IMR-90 (cell line): ENCODE results near the gene FTL. TPM values are rescaled to one million over a fixed set of nuclear protein-coding genes. Genes with fewer than 3 reads are reported as not detected.

Source experiments
- ATAC-seq: fragments of 200-7000 bp; cut with Tn5 transposase; 2 replicates; pipeline ENCODE4 v1.9.1; 2020; ENCODE audit warnings: low read depth, mild to moderate bottlenecking, moderate library complexity
- BruUV-seq: library from RNA; stranded (reverse); fragments of 400-500 nt; replicated peaks from 2 replicates; lab custom pipeline; 2021; lab: Mats Ljungman, UMichigan
- CTCF ChIA-PET: fragments of 300-600 bp; formaldehyde crosslinking; extraction: SDS; loops from one replicate; lab custom pipeline; 2021; ENCODE audit warnings: antibody characterized with exemption; lab: Yijun Ruan, JAX
- POLR2A ChIA-PET: fragments of 300-600 bp; sonication (Branson Sonifier 250); formaldehyde crosslinking; loops from one replicate; lab custom pipeline; 2022; ENCODE audit warnings: antibody characterized with exemption; ENCODE audit not compliant: unreplicated experiment; lab: Charles Lee
- DNase-seq: peaks from one replicate; pipeline ENCODE4 v3.0.0; 2013
- H2AFZ ChIP-seq: replicated peaks from 2 replicates; pipeline ENCODE3; 2013; ENCODE audit warnings: low read length, mild to moderate bottlenecking; ENCODE audit not compliant: poor library complexity
- H2AK5ac ChIP-seq: 2 replicates; pipeline ENCODE4 v1.6.1; 2013; ENCODE audit warnings: low read depth, low read length, inconsistent platforms
- H2AK9ac ChIP-seq: replicated peaks from 2 replicates; pipeline ENCODE3; 2013; ENCODE audit warnings: mild to moderate bottlenecking, low read depth, low read length, moderate library complexity; ENCODE audit not compliant: poor library complexity
- H2BK120ac ChIP-seq: 2 replicates; pipeline ENCODE4 v1.6.1; 2013; ENCODE audit warnings: low read depth, low read length, inconsistent platforms
- H2BK15ac ChIP-seq: 3 replicates; pipeline ENCODE4 v1.6.1; 2013; ENCODE audit warnings: low read depth, low read length, inconsistent platforms
- H2BK20ac ChIP-seq: 2 replicates; pipeline ENCODE4 v1.6.1; 2013; ENCODE audit warnings: low read depth, mild to moderate bottlenecking, inconsistent platforms, low read length, moderate library complexity
- H2BK5ac ChIP-seq: 2 replicates; pipeline ENCODE4 v1.6.1; 2013; ENCODE audit warnings: mild to moderate bottlenecking, low read depth, low read length, inconsistent platforms; ENCODE audit not compliant: poor library complexity, severe bottlenecking
- H3K14ac ChIP-seq: replicated peaks from 2 replicates; pipeline ENCODE4 v1.6.1; 2013; ENCODE audit warnings: low read depth, low read length, inconsistent platforms
- H3K18ac ChIP-seq: 2 replicates; pipeline ENCODE4 v1.6.1; 2013; ENCODE audit warnings: low read depth, low read length, control low read depth
- H3K23ac ChIP-seq: 2 replicates; pipeline ENCODE4 v1.6.1; 2013; ENCODE audit warnings: low read depth, low read length, inconsistent platforms
- H3K27ac ChIP-seq: 2 replicates; pipeline ENCODE4 v1.5.1; 2013; ENCODE audit warnings: mild to moderate bottlenecking, control low read depth, low read length; ENCODE audit not compliant: insufficient read depth
- H3K27me3 ChIP-seq: 2 replicates; pipeline ENCODE4 v1.6.1; 2013; ENCODE audit warnings: low read length; ENCODE audit not compliant: control insufficient read depth, insufficient read depth
- H3K36me3 ChIP-seq: 2 replicates; pipeline ENCODE4 v1.6.1; 2013; ENCODE audit warnings: low read length, mixed read lengths; ENCODE audit not compliant: control insufficient read depth, insufficient read depth
- H3K4ac ChIP-seq: 2 replicates; pipeline ENCODE4 v1.6.1; 2013; ENCODE audit warnings: low read depth, low read length, inconsistent platforms
- H3K4me1 ChIP-seq: 2 replicates; pipeline ENCODE4 v1.6.1; 2013; ENCODE audit warnings: low read length, mixed read lengths; ENCODE audit not compliant: control insufficient read depth, insufficient read depth
- H3K4me2 ChIP-seq: 2 replicates; pipeline ENCODE4 v1.6.1; 2013; ENCODE audit warnings: low read depth, mild to moderate bottlenecking, control low read depth, low read length, moderate library complexity
- H3K4me3 ChIP-seq: 2 replicates; pipeline ENCODE4 v1.5.1; 2013; ENCODE audit warnings: low read depth, mild to moderate bottlenecking, control low read depth, low read length, moderate library complexity; ENCODE audit not compliant: insufficient read depth
- H3K56ac ChIP-seq: 2 replicates; pipeline ENCODE4 v1.6.1; 2013; ENCODE audit warnings: low read length, inconsistent platforms; ENCODE audit not compliant: insufficient read depth; ENCODE audit errors: extremely low read depth
- H3K79me1 ChIP-seq, 2 experiments: 2 replicates each; pipeline ENCODE4 v1.6.1; 2013; ENCODE audit warnings: low read length in 2 of 2, inconsistent platforms in 1 of 2, low read depth in 1 of 2
- H3K9ac ChIP-seq: 2 replicates; pipeline ENCODE4 v1.6.1; 2013; ENCODE audit warnings: low read depth, low read length, control low read depth
- H3K9me1 ChIP-seq: 2 replicates; pipeline ENCODE4 v1.6.1; 2013; ENCODE audit warnings: low read length, inconsistent platforms; ENCODE audit not compliant: insufficient read depth
- H3K9me3 ChIP-seq: 2 replicates; pipeline ENCODE4 v1.6.1; 2013; ENCODE audit warnings: low read length; ENCODE audit not compliant: control insufficient read depth, insufficient read depth
- H4K20me1 ChIP-seq: 2 replicates; pipeline ENCODE4 v1.6.1; 2013; ENCODE audit warnings: low read length, inconsistent platforms; ENCODE audit not compliant: insufficient read depth
- H4K5ac ChIP-seq: 2 replicates; pipeline ENCODE4 v1.6.1; 2013; ENCODE audit warnings: mild to moderate bottlenecking, low read depth, low read length, control low read depth
- H4K8ac ChIP-seq, 2 experiments: 2 replicates each; pipeline ENCODE4 v1.6.1; 2013; ENCODE audit warnings: low read depth in 2 of 2, low read length in 2 of 2, control low read depth in 1 of 2, inconsistent platforms in 1 of 2
- H4K91ac ChIP-seq: 2 replicates; pipeline ENCODE4 v1.6.1; 2013; ENCODE audit warnings: low read depth, low read length, inconsistent platforms; ENCODE audit not compliant: insufficient read depth
- BHLHE40 ChIP-seq: fragments of 150-350 bp; IDR thresholded peaks from 2 replicates; pipeline ENCODE4 v1.6.1; 2016; ENCODE audit warnings: mild to moderate bottlenecking, low read depth, low read length
- CEBPB ChIP-seq: IDR thresholded peaks from 2 replicates; pipeline ENCODE4 v1.6.1; 2012; ENCODE audit warnings: low read depth, low read length, improper control_type of control experiment
- CTCF ChIP-seq: conservative IDR thresholded peaks from 2 replicates; pipeline ENCODE4 v1.5.1; 2012; ENCODE audit warnings: mild to moderate bottlenecking, low read depth, low read length, improper control_type of control experiment
- ELK1 ChIP-seq: fragments of 150-350 bp; IDR thresholded peaks from 2 replicates; pipeline ENCODE4 v1.6.1; 2016; ENCODE audit warnings: low read depth, mild to moderate bottlenecking, low read length, moderate library complexity, borderline replicate concordance
- FOS ChIP-seq: fragments of 150-350 bp; IDR thresholded peaks from 2 replicates; pipeline ENCODE4 v1.6.1; 2016; ENCODE audit warnings: low read depth, low read length
- MAFK ChIP-seq: IDR thresholded peaks from 2 replicates; pipeline ENCODE4 v1.6.1; 2012; ENCODE audit warnings: low read depth, low read length, improper control_type of control experiment
- MAZ ChIP-seq: IDR thresholded peaks from 2 replicates; pipeline ENCODE4 v1.6.1; 2012; ENCODE audit warnings: low read depth, mild to moderate bottlenecking, low read length, improper control_type of control experiment, moderate library complexity, borderline replicate concordance
- MXI1 ChIP-seq: IDR thresholded peaks from 2 replicates; pipeline ENCODE4 v1.6.1; 2012; ENCODE audit warnings: low read depth, mild to moderate bottlenecking, low read length, moderate library complexity, borderline replicate concordance
- NFE2L2 ChIP-seq: fragments of 150-350 bp; IDR thresholded peaks from 2 replicates; pipeline ENCODE4 v1.6.1; 2016; ENCODE audit warnings: low read depth, mild to moderate bottlenecking, low read length
- POLR2A ChIP-seq: IDR thresholded peaks from 2 replicates; pipeline ENCODE4 v1.6.1; 2012; ENCODE audit warnings: mild to moderate bottlenecking, low read depth, low read length
- RAD21 ChIP-seq: IDR thresholded peaks from 2 replicates; pipeline ENCODE4 v1.6.1; 2012; ENCODE audit warnings: low read length, improper control_type of control experiment
- RCOR1 ChIP-seq: IDR thresholded peaks from 2 replicates; pipeline ENCODE4 v1.6.1; 2012; ENCODE audit warnings: mild to moderate bottlenecking, low read length, improper control_type of control experiment; ENCODE audit not compliant: insufficient replicate concordance
- SMC3 ChIP-seq: fragments of 150-350 bp; IDR thresholded peaks from 2 replicates; pipeline ENCODE4 v1.6.1; 2016; ENCODE audit warnings: low read depth, mild to moderate bottlenecking, antibody characterized with exemption, low read length, moderate library complexity
- USF2 ChIP-seq: fragments of 150-350 bp; IDR thresholded peaks from 2 replicates; pipeline ENCODE4 v1.6.1; 2017; ENCODE audit warnings: mild to moderate bottlenecking, antibody characterized with exemption, low read length, low read depth
- WGBS, 2 experiments: methylation state at CpG; one replicate each; pipeline versions ENCODE4 v1.1.5 to v1.1.7; 2013; ENCODE audit warnings: missing lambda C conversion rate in 2 of 2; ENCODE audit not compliant: insufficient read length in 1 of 2; ENCODE audit errors: extremely low coverage in 2 of 2; 5-methylcytosine and 5-hydroxymethylcytosine counted together
- dilution Hi-C: fragments of 300-500 bp; cut with HindIII; formaldehyde crosslinking; loops from one replicate; pipeline ENCODE4 v1.14.3; 2018; ENCODE audit warnings: low sequenced_read_pairs; ENCODE audit not compliant: unreplicated experiment
- in situ Hi-C: fragments of 300-500 bp; cut with MboI; formaldehyde crosslinking; loops from 3 replicates; pipeline ENCODE4 v1.14.3; 2019; ENCODE audit warnings: low sequenced_read_pairs, inconsistent platforms, mixed read lengths
- intact Hi-C: fragments of 100-400 bp; cut with micrococcal nuclease; formaldehyde crosslinking; loops from 2 replicates; pipeline ENCODE4 v1.10.0; 2022
- polyA plus RNA-seq, 3 experiments: library from polyadenylated mRNA; depleted of rRNA; stranded (reverse); fragments of >200 nt; gene quantifications; 2 replicates each; pipeline ENCODE4 v1.2.3, GENCODE V29; 2012; ENCODE audit warnings: low replicate concordance in 1 of 3
- total RNA-seq: library from RNA; depleted of rRNA; stranded (reverse); fragments of >200 nt; gene quantifications from 2 replicates; pipeline ENCODE4 v1.2.3, GENCODE V29; 2012

FTL gene
- total and polyA plus RNA-seq, 2 of the 4 experiments (the other 2 are of a cell fraction), result 1,057 to 2,944 TPM

GRCh38 chr19:48977061-48977460 lies 12.0 kb downstream of the FTL start (continued):
- no peak for TF ChIP-seq MXI1
- no peak for TF ChIP-seq SMC3
- no peak for TF ChIP-seq RAD21
- TF ChIP-seq CEBPB, result no peak
- no peak for TF ChIP-seq MAFK
- TF ChIP-seq BHLHE40, result no peak

- Histone ChIP-seq H4K91ac (no peak overlapping the region), H2BK120ac (no peak overlapping the region), H3K56ac (no peak overlapping the region), H3K9ac (no peak overlapping the region), H3K14ac (no peak overlapping the region), H2AFZ (no peak overlapping the region), H3K36me3 (peaks cover 61% of the 10 kb centered on the region), H3K27ac (no peak overlapping the region), H3K27me3 (no peaks in the 10 kb centered on the region), H3K23ac (no peak overlapping the region), H3K4ac (no peak overlapping the region), H2AK9ac (no peak overlapping the region), H4K20me1 (peaks cover 20% of the 10 kb centered on the region; the same call in 1 of the 2 replicates), H2AK5ac (no peak overlapping the region), H3K4me3 (no peak overlapping the region), H3K18ac (no peak overlapping the region), H3K9me3 (no peaks in the 10 kb centered on the region), H2BK5ac (no peak overlapping the region), H3K9me1 (peaks cover 16% of the 10 kb centered on the region), H4K5ac (no peak overlapping the region), H2BK15ac (no peak overlapping the region), H2BK20ac (no peak overlapping the region), H3K4me1 (peaks cover 7% of the 10 kb centered on the region), H3K4me2 (no peak overlapping the region), H3K79me1 (peaks cover 12 to 41% of the 10 kb centered on the region in 2 experiments), H4K8ac (no peak overlapping the region)
- dilution Hi-C loops, result no loop called here
- ChIA-PET POLR2A (no interaction called here), CTCF (no interaction called here)
- BruUV-seq, result no TSS peak
- intact Hi-C loops, result no loop called here
- no peak for ATAC-seq
- in situ Hi-C loops, result no loop called here
- no peak for DNase-seq
- no CpG with 5 or more reads among the region's 9 CpGs for WGBS, 2 experiments
- TF ChIP-seq MAZ (no peak), MAFK (no peak), ELK1 (no peak), RCOR1 (no peak), CTCF (no peak), MXI1 (no peak), FOS (no peak), USF2 (no peak), BHLHE40 (no peak), NFE2L2 (no peak), POLR2A (no peak), SMC3 (no peak)
Measured at GRCh38 chr19:48982280-48982679, 17.2 kb downstream of the FTL start.
